K562 (cell line): ENCODE measurements around the gene EML3. TPM values are rescaled to one million over a fixed set of nuclear protein-coding genes. Genes with fewer than 3 reads are reported as not detected.

ENCODE experiments used
- ATAC-seq: fragments of 200-7000 bp; cut with Tn5 transposase; 3 replicates; pipeline ENCODE4 v1.9.1; 2020; ENCODE audit warnings: moderate library complexity
- BruUV-seq: library from RNA; stranded (reverse); fragments of 400-500 nt; replicated peaks from 2 replicates; lab custom pipeline; 2021; lab: Mats Ljungman, UMichigan
- CTCF ChIA-PET: fragments of 300-600 bp; formaldehyde crosslinking; extraction: SDS; loops from one replicate; lab custom pipeline; 2021; ENCODE audit warnings: low intra/inter-chr PET ratio; lab: Yijun Ruan, JAX
- POLR2A ChIA-PET: fragments of 300-600, 350-650 bp; sonication (Branson Sonifier 250); formaldehyde crosslinking; extraction: SDS; loops from one replicate; lab custom pipeline; 2021; ENCODE audit warnings: antibody characterized with exemption, inconsistent platforms; lab: Yijun Ruan, JAX
- DNase-seq, 4 experiments: peaks; one replicate each; pipeline versions ENCODE4 v3.0.0 to v3.0.0-alpha.2; 2011 to 2018; ENCODE audit warnings: low spot score in 3 of 4, mixed read lengths in 3 of 4; ENCODE audit errors: extremely low read depth in 1 of 4
- FAIRE-seq: peaks from 2 replicates; lab custom pipeline; 2011; peaks lifted over from hg19 to GRCh38; lab: Jason Lieb, UNC
- H2AFZ ChIP-seq: 2 replicates; pipeline ENCODE4 v1.6.0; 2011; ENCODE audit warnings: low read depth, low read length, control low read depth, inconsistent platforms
- H3K27ac ChIP-seq: fragments of 200-600 bp; 3 replicates; pipeline ENCODE4 v1.8.0; 2011; ENCODE audit warnings: low read depth, mild to moderate bottlenecking, control low read depth, inconsistent platforms, low read length, moderate library complexity, mixed read lengths; ENCODE audit errors: extremely low read depth
- H3K27me3 ChIP-seq, 2 experiments: fragments of 300-600 bp in 1 of 2; 2 replicates in 1 of 2; 3 replicates in 1 of 2; pipeline versions ENCODE4 v1.6.0 to v1.8.0; 2011; ENCODE audit warnings: inconsistent platforms in 2 of 2, low read length in 2 of 2, mild to moderate bottlenecking in 1 of 2, mixed read lengths in 1 of 2, moderate library complexity in 1 of 2; ENCODE audit not compliant: control insufficient read depth in 2 of 2, insufficient read depth in 2 of 2
- H3K36me3 ChIP-seq: fragments of 300-600 bp; 3 replicates; pipeline ENCODE4 v1.8.0; 2011; ENCODE audit warnings: mild to moderate bottlenecking, low read length, inconsistent platforms; ENCODE audit not compliant: control insufficient read depth, insufficient read depth
- H3K4me1 ChIP-seq, 2 experiments: fragments of 200-600 bp in 1 of 2; replicated peaks in 1 of 2; 2 replicates in 1 of 2; 3 replicates in 1 of 2; pipeline versions ENCODE4 v1.5.1 to v1.8.0; 2011; ENCODE audit warnings: inconsistent platforms in 2 of 2, low read length in 2 of 2, mild to moderate bottlenecking in 1 of 2, mixed read lengths in 1 of 2, moderate library complexity in 1 of 2; ENCODE audit not compliant: control insufficient read depth in 2 of 2, insufficient read depth in 2 of 2
- H3K4me2 ChIP-seq: 2 replicates; pipeline ENCODE4 v1.6.1; 2011; ENCODE audit warnings: low read length, control low read depth, inconsistent platforms, mixed read lengths; ENCODE audit not compliant: insufficient read depth
- H3K4me3 ChIP-seq: fragments of 200-600 bp; sonication (generic), shearing (Covaris generic); 2 replicates; pipeline ENCODE4 v1.5.1; 2016; ENCODE audit warnings: control low read depth, inconsistent platforms
- H3K79me2 ChIP-seq: fragments of 200-600 bp; 3 replicates; pipeline ENCODE4 v1.8.0; 2011; ENCODE audit warnings: low read length, inconsistent platforms; ENCODE audit not compliant: control insufficient read depth, insufficient read depth
- H3K9ac ChIP-seq, 2 experiments: 2 replicates each; pipeline versions ENCODE4 v1.6.0 to v1.6.1; 2011; ENCODE audit warnings: low read depth in 2 of 2, low read length in 2 of 2, control low read depth in 1 of 2, inconsistent platforms in 1 of 2, mild to moderate bottlenecking in 1 of 2, mixed read lengths in 1 of 2; ENCODE audit not compliant: insufficient read depth in 1 of 2
- H3K9me1 ChIP-seq: one replicate; pipeline ENCODE4 v1.6.0; 2011; ENCODE audit warnings: inconsistent platforms, mild to moderate bottlenecking, low read length, moderate library complexity; ENCODE audit not compliant: control insufficient read depth, insufficient read depth
- H3K9me3 ChIP-seq: replicated peaks from 2 replicates; pipeline ENCODE4 v1.5.1; 2011; ENCODE audit warnings: low read depth, low read length, inconsistent platforms; ENCODE audit not compliant: control insufficient read depth, insufficient read depth
- H4K20me1 ChIP-seq: replicated peaks from 2 replicates; pipeline ENCODE4 v1.6.1; 2011; ENCODE audit warnings: low read length, inconsistent platforms, mixed read lengths; ENCODE audit not compliant: control insufficient read depth, insufficient read depth
- MCM5 ChIP-seq: fragments of 450-650 bp; IDR thresholded peaks from 2 replicates; pipeline ENCODE4 v1.6.1; 2016; ENCODE audit warnings: low read depth
- TFAP4 ChIP-seq: sonication (generic); formaldehyde crosslinking; IDR thresholded peaks from 2 replicates; pipeline ENCODE4 v1.8.0; 2022; ENCODE audit warnings: missing genetic modification reagents, mild to moderate bottlenecking, moderate library complexity, borderline replicate concordance
- ZNF316 ChIP-seq: fragments of 450-650 bp; IDR thresholded peaks from 2 replicates; pipeline ENCODE4 v1.6.1; 2016
- WGBS: fragments of 100-300 bp; shearing (Covaris generic); methylation state at CpG from one replicate; pipeline ENCODE4 v1.1.6; 2016; ENCODE audit warnings: low coverage, mixed read lengths; ENCODE audit not compliant: insufficient coverage; ENCODE audit errors: missing lambda C conversion rate; 5-methylcytosine and 5-hydroxymethylcytosine counted together
- in situ Hi-C: fragments of 300-500 bp; cut with MboI; formaldehyde crosslinking; loops from 4 replicates; pipeline ENCODE4 v1.15.0; 2018; ENCODE audit warnings: inconsistent platforms, mixed read lengths
- intact Hi-C: fragments of 100-400 bp; cut with micrococcal nuclease; formaldehyde crosslinking; loops from 2 replicates; pipeline ENCODE4 v1.14.2; 2022
- polyA plus RNA-seq, 8 experiments: library from polyadenylated mRNA; depleted of rRNA in 4 of 8; stranded (reverse) in 5 of 8; unstranded in 3 of 8; fragments of >200 nt; fragmentation: Nextera tagmentation in 2 of 8; fragmentation: Illumina TruSeq in 1 of 8; extraction: Ambion mirVana in 2 of 8; extraction: Trizol in 1 of 8; gene quantifications; 2 replicates each; pipeline versions ENCODE4 v1.2.1 to v1.2.3, GENCODE V29; 2011 to 2014; ENCODE audit warnings: inconsistent platforms in 1 of 8, missing spikeins in 1 of 8
- total RNA-seq, 7 experiments: library from RNA; depleted of rRNA in 6 of 7; stranded (reverse); fragments of >200 nt in 6 of 7; fragmentation: Illumina TruSeq in 2 of 7; extraction: Trizol in 2 of 7; gene quantifications; 2 replicates each; pipeline versions ENCODE4 v1.2.1 to v1.2.3, GENCODE V29; 2011 to 2021; ENCODE audit warnings: low replicate concordance in 1 of 7

The EML3 gene
- total and polyA plus RNA-seq, 9 of the 15 experiments (the other 6 are each of a cell fraction or from before 2014, with no cell fraction given) = 0.32 to 90.5 (median 26.4) TPM

GRCh38 chr11:62554387-62555167 is 58.0 kb downstream of the EML3 start:
- 70% methylated on average over 5 of the region's 7 CpGs for WGBS
- Histone ChIP-seq H3K4me3 (no peak overlapping the region), H3K9ac (peak overlapping the region in 1 of 2 experiments; percentile 72; a peak in 2 of 4 replicates), H4K20me1 (no peaks in the 10 kb centered on the region; the same call in 1 of the 2 replicates), H3K79me2 (peaks cover 3% of the 10 kb centered on the region; the same call in 1 of the 3 replicates), H3K9me3 (no peaks in the 10 kb centered on the region), H3K9me1 (no peaks in the 10 kb centered on the region), H3K36me3 (peaks cover 32% of the 10 kb centered on the region), H3K27me3 (no peaks in the 10 kb centered on the region), H3K4me1 (peaks cover 65% of the 10 kb centered on the region in 2 experiments), H2AFZ (no peak overlapping the region), H3K4me2 (no peak overlapping the region), H3K27ac (peak overlapping the region; percentile 79; the same call in 1 of the 3 replicates)
- DNase-seq (no peak), ATAC-seq (no peak), FAIRE-seq (no peak)
- ChIA-PET POLR2A (interaction anchor here (0.7 to 2.8 kb wide), 4 partner anchors 9 to 37 kb away, joined by 3 to 13 read pairs (median 4); partner anchors contain the start of gene TUT1), CTCF (interaction anchor here (0.6 kb wide), 1 partner anchor 162 kb away, joined by 3 read pairs; no protein-coding TSS in a partner anchor)
- intact Hi-C loops (no loop called here), in situ Hi-C loops (loop anchor here (5.0 to 10.0 kb wide), 2 partner anchors 132 to 160 kb away; no protein-coding TSS in a partner anchor)
- no TSS peak for BruUV-seq
- 0 out of 2 replicates have a peak, but pooled peaks have one; percentile 25 for TF ChIP-seq ZNF316
- no peak for TF ChIP-seq MCM5
- peak; percentile 15; the same call in 1 of the 2 replicates for TF ChIP-seq TFAP4 (CRISPR knock-in tag)
